ENCODE results near the gene AMD1.

The AMD1 gene

GRCh38 chr6:110934381-110934898, 59.9 kb downstream of the AMD1 start:
- TF ChIP-seq RAD21 (IDR thresholded peaks at IDR 0.05; ENCODE audit: low read depth), result no peak
- no peak for TF ChIP-seq EGR1 (IDR thresholded peaks at IDR 0.05)
- no peak for TF ChIP-seq CREB1 (IDR thresholded peaks at IDR 0.05; ENCODE audit: low read depth)
- no peak for TF ChIP-seq CEBPB (IDR thresholded peaks at IDR 0.05)
- TF ChIP-seq TEAD4 (IDR thresholded peaks at IDR 0.05), result no peak
- TF ChIP-seq FOXM1 (IDR thresholded peaks at IDR 0.05; ENCODE audit: borderline replicate concordance, low read depth), result no peak
- no peak for TF ChIP-seq USF1 (IDR thresholded peaks at IDR 0.05)
- TF ChIP-seq TAF1 (IDR thresholded peaks at IDR 0.05; ENCODE audit: low read depth), result no peak
- no peak for TF ChIP-seq REST (IDR thresholded peaks at IDR 0.05; ENCODE audit: low read depth)
- no peak for TF ChIP-seq YY1 (IDR thresholded peaks at IDR 0.05; ENCODE audit: low read depth)
- no peak for TF ChIP-seq ZBTB7A (IDR thresholded peaks at IDR 0.05; ENCODE audit: low read depth)
- no peak for TF ChIP-seq NFIC (IDR thresholded peaks at IDR 0.05)
- no peak for TF ChIP-seq TCF12 (IDR thresholded peaks at IDR 0.05; ENCODE audit: low read depth)
- TF ChIP-seq EP300 (IDR thresholded peaks at IDR 0.05; ENCODE audit: borderline replicate concordance), result no peak
- no peak for TF ChIP-seq MAX (IDR thresholded peaks at IDR 0.05)

GRCh38 chr6:110935171-110935570, 60.6 kb downstream of the AMD1 start:
- TF ChIP-seq TAF1 (IDR thresholded peaks at IDR 0.05; ENCODE audit: low read depth) (no peak), YY1 (IDR thresholded peaks at IDR 0.05; ENCODE audit: low read depth) (no peak), ZBTB7A (IDR thresholded peaks at IDR 0.05; ENCODE audit: low read depth) (no peak), NFIC (IDR thresholded peaks at IDR 0.05) (no peak), FOXM1 (IDR thresholded peaks at IDR 0.05; ENCODE audit: borderline replicate concordance, low read depth) (no peak), TCF12 (IDR thresholded peaks at IDR 0.05; ENCODE audit: low read depth) (no peak), RAD21 (IDR thresholded peaks at IDR 0.05; ENCODE audit: low read depth) (no peak), MAX (IDR thresholded peaks at IDR 0.05) (no peak), USF1 (IDR thresholded peaks at IDR 0.05) (no peak), REST (IDR thresholded peaks at IDR 0.05; ENCODE audit: low read depth) (no peak), EP300 (IDR thresholded peaks at IDR 0.05; ENCODE audit: borderline replicate concordance) (no peak), CEBPB (IDR thresholded peaks at IDR 0.05) (no peak), CREB1 (IDR thresholded peaks at IDR 0.05; ENCODE audit: low read depth) (no peak), EGR1 (IDR thresholded peaks at IDR 0.05) (no peak)

- no peak for TF ChIP-seq USF1 (IDR thresholded peaks at IDR 0.05)
- TF ChIP-seq NFIC (IDR thresholded peaks at IDR 0.05), result no peak
- no peak for TF ChIP-seq TAF1 (IDR thresholded peaks at IDR 0.05; ENCODE audit: low read depth)
- TF ChIP-seq TCF12 (IDR thresholded peaks at IDR 0.05; ENCODE audit: low read depth), result no peak
- TF ChIP-seq RAD21 (IDR thresholded peaks at IDR 0.05; ENCODE audit: low read depth), result no peak
- no peak for TF ChIP-seq ZBTB7A (IDR thresholded peaks at IDR 0.05; ENCODE audit: low read depth)
- no peak for TF ChIP-seq MAX (IDR thresholded peaks at IDR 0.05)
- TF ChIP-seq YY1 (IDR thresholded peaks at IDR 0.05; ENCODE audit: low read depth), result no peak
- no peak for TF ChIP-seq EP300 (IDR thresholded peaks at IDR 0.05; ENCODE audit: borderline replicate concordance)
- TF ChIP-seq TEAD4 (IDR thresholded peaks at IDR 0.05), result no peak
- no peak for TF ChIP-seq CREB1 (IDR thresholded peaks at IDR 0.05; ENCODE audit: low read depth)
- no peak for TF ChIP-seq REST (IDR thresholded peaks at IDR 0.05; ENCODE audit: low read depth)
- TF ChIP-seq EGR1 (IDR thresholded peaks at IDR 0.05), result no peak
- TF ChIP-seq CEBPB (IDR thresholded peaks at IDR 0.05), result no peak
- TF ChIP-seq FOXM1 (IDR thresholded peaks at IDR 0.05; ENCODE audit: borderline replicate concordance, low read depth), result no peak
These were observed 63.6 kb downstream of the AMD1 start for GRCh38 chr6:110938171-110938570.
